ENCODE results near the gene FOXC1.

The FOXC1 gene

GRCh38 chr6:1621070-1621701 is 11.5 kb downstream of the FOXC1 start:
- no peaks in the 10 kb centered on the region for H3K9me3 ChIP-seq (ENCODE audit: control insufficient read depth, insufficient read depth, low read depth, low read length)
- H3K9ac ChIP-seq (ENCODE audit: low read length): no peak overlapping the region
- H3K36me3 ChIP-seq (ENCODE audit: control insufficient read depth, insufficient read depth, low read length): no peaks in the 10 kb centered on the region
- H3K27ac ChIP-seq (ENCODE audit: low read depth, low read length): no peak overlapping the region
- H3K27me3 ChIP-seq (ENCODE audit: control insufficient read depth, insufficient read depth, low read length): peaks cover 100% of the 10 kb centered on the region
- H3K4me3 ChIP-seq (ENCODE audit: low read depth, low read length): 0 out of 2 replicates have a peak overlapping the region, but pooled peaks have one; percentile 65
- H3K4me1 ChIP-seq (ENCODE audit: control insufficient read depth, insufficient read depth, low read length): peaks cover 41% of the 10 kb centered on the region

GRCh38 chr6:1622220-1622850 is 12.6 kb downstream of the FOXC1 start:
- Histone ChIP-seq H3K27me3 (ENCODE audit: control insufficient read depth, insufficient read depth, low read length) (peaks cover 100% of the 10 kb centered on the region), H3K36me3 (ENCODE audit: control insufficient read depth, insufficient read depth, low read length) (no peaks in the 10 kb centered on the region), H3K4me1 (ENCODE audit: control insufficient read depth, insufficient read depth, low read length) (peaks cover 34% of the 10 kb centered on the region), H3K4me3 (ENCODE audit: low read depth, low read length) (no peak overlapping the region), H3K9ac (ENCODE audit: low read length) (no peak overlapping the region), H3K27ac (ENCODE audit: low read depth, low read length) (no peak overlapping the region), H3K9me3 (ENCODE audit: control insufficient read depth, insufficient read depth, low read depth, low read length) (no peaks in the 10 kb centered on the region)

DNA sequence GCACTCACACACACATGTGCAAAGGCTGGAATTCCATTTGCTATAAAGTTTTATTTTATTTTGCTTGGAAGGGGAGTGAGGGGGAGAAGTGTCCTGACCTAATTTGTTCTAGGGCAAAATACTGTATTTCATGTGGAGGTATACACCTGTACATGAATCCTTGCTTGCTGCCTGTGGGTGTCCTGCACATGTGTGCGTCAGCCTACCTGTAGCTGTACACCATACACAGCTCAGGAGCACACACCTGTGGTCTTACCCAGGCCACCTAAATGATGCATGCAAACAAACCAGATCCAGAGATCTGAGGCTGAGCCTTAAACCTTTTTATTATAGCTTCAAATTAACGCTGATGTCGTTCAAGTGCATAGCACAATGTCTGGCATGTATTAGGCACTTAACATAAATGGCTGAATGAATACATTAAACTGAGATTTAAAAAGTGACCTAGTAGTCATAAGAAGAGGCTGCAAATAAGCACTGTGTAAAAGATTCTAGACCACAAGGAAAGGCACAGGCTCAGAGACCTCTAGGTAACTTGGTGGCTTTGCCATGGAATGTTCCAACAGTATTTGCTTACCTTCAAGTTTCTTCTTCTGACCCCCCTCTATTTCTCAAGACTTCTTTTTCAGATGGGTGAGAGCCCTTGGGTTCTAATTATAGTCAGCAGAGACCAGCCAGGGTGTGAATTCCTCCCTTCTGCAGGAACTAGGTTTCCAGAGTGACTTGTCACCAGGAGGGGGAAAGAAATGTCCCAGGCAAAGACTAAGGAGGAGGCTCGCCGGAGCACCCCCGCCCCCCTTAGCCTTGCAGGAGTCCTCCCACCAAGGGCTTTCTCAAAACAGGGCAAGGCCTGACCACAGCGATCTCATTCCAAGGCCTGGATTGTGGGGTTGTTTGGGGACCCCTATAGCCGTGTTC is 13.4 kb downstream of the FOXC1 start:
- Histone ChIP-seq H3K27me3 (ENCODE audit: control insufficient read depth, insufficient read depth, low read length) (peaks cover 100% of the 10 kb centered on the region), H3K4me1 (ENCODE audit: control insufficient read depth, insufficient read depth, low read length) (peaks cover 33% of the 10 kb centered on the region), H3K27ac (ENCODE audit: low read depth, low read length) (no peak overlapping the region), H3K9me3 (ENCODE audit: control insufficient read depth, insufficient read depth, low read depth, low read length) (no peaks in the 10 kb centered on the region), H3K36me3 (ENCODE audit: control insufficient read depth, insufficient read depth, low read length) (no peaks in the 10 kb centered on the region), H3K4me3 (ENCODE audit: low read depth, low read length) (peak overlapping the region; percentile 55), H3K9ac (ENCODE audit: low read length) (no peak overlapping the region)

- peaks cover 100% of the 10 kb centered on the region for H3K27me3 ChIP-seq (ENCODE audit: control insufficient read depth, insufficient read depth, low read length)
- H3K4me1 ChIP-seq (ENCODE audit: control insufficient read depth, insufficient read depth, low read length): peaks cover 31% of the 10 kb centered on the region
Observed at GRCh38 chr6:1623769-1624057, 14.0 kb downstream of the FOXC1 start.

GRCh38 chr6:1624058-1624850 is 14.5 kb downstream of the FOXC1 start:
- Histone ChIP-seq H3K4me3 (ENCODE audit: low read depth, low read length) (peak overlapping the region; percentile 55), H3K9ac (ENCODE audit: low read length) (peak overlapping the region; percentile 14), H3K9me3 (ENCODE audit: control insufficient read depth, insufficient read depth, low read depth, low read length) (no peaks in the 10 kb centered on the region), H3K4me1 (ENCODE audit: control insufficient read depth, insufficient read depth, low read length) (peaks cover 30% of the 10 kb centered on the region), H3K27ac (ENCODE audit: low read depth, low read length) (no peak overlapping the region), H3K27me3 (ENCODE audit: control insufficient read depth, insufficient read depth, low read length) (peaks cover 100% of the 10 kb centered on the region), H3K36me3 (ENCODE audit: control insufficient read depth, insufficient read depth, low read length) (no peaks in the 10 kb centered on the region)

More at GRCh38 chr6:1623769-1624057, 14.0 kb downstream of the FOXC1 start:
- Histone ChIP-seq H3K9ac (ENCODE audit: low read length) (peak overlapping the region; percentile 14), H3K27ac (ENCODE audit: low read depth, low read length) (no peak overlapping the region), H3K4me3 (ENCODE audit: low read depth, low read length) (peak overlapping the region; percentile 55), H3K36me3 (ENCODE audit: control insufficient read depth, insufficient read depth, low read length) (no peaks in the 10 kb centered on the region), H3K9me3 (ENCODE audit: control insufficient read depth, insufficient read depth, low read depth, low read length) (no peaks in the 10 kb centered on the region)

GRCh38 chr6:1624851-1625781 is 15.4 kb downstream of the FOXC1 start:
- Histone ChIP-seq H3K36me3 (ENCODE audit: control insufficient read depth, insufficient read depth, low read length) (no peaks in the 10 kb centered on the region), H3K27ac (ENCODE audit: low read depth, low read length) (no peak overlapping the region), H3K4me3 (ENCODE audit: low read depth, low read length) (peak overlapping the region; percentile 55), H3K9me3 (ENCODE audit: control insufficient read depth, insufficient read depth, low read depth, low read length) (no peaks in the 10 kb centered on the region), H3K9ac (ENCODE audit: low read length) (peak overlapping the region; percentile 67), H3K4me1 (ENCODE audit: control insufficient read depth, insufficient read depth, low read length) (peaks cover 32% of the 10 kb centered on the region), H3K27me3 (ENCODE audit: control insufficient read depth, insufficient read depth, low read length) (peaks cover 97% of the 10 kb centered on the region)

- Histone ChIP-seq H3K4me1 (ENCODE audit: control insufficient read depth, insufficient read depth, low read length) (peaks cover 38% of the 10 kb centered on the region), H3K27ac (ENCODE audit: low read depth, low read length) (no peak overlapping the region), H3K9ac (ENCODE audit: low read length) (no peak overlapping the region), H3K36me3 (ENCODE audit: control insufficient read depth, insufficient read depth, low read length) (no peaks in the 10 kb centered on the region), H3K27me3 (ENCODE audit: control insufficient read depth, insufficient read depth, low read length) (peaks cover 89% of the 10 kb centered on the region), H3K4me3 (ENCODE audit: low read depth, low read length) (no peak overlapping the region), H3K9me3 (ENCODE audit: control insufficient read depth, insufficient read depth, low read depth, low read length) (no peaks in the 10 kb centered on the region)
Observed at GRCh38 chr6:1625794-1626435, 16.2 kb downstream of the FOXC1 start.

- H3K9me3 ChIP-seq (ENCODE audit: control insufficient read depth, insufficient read depth, low read depth, low read length): no peaks in the 10 kb centered on the region
- H3K36me3 ChIP-seq (ENCODE audit: control insufficient read depth, insufficient read depth, low read length): no peaks in the 10 kb centered on the region
- no peak overlapping the region for H3K9ac ChIP-seq (ENCODE audit: low read length)
- peaks cover 83% of the 10 kb centered on the region for H3K27me3 ChIP-seq (ENCODE audit: control insufficient read depth, insufficient read depth, low read length)
- no peak overlapping the region for H3K27ac ChIP-seq (ENCODE audit: low read depth, low read length)
- H3K4me1 ChIP-seq (ENCODE audit: control insufficient read depth, insufficient read depth, low read length): peaks cover 35% of the 10 kb centered on the region
- no peak overlapping the region for H3K4me3 ChIP-seq (ENCODE audit: low read depth, low read length)
Observed at GRCh38 chr6:1626481-1626880, 16.8 kb downstream of the FOXC1 start.

DNA sequence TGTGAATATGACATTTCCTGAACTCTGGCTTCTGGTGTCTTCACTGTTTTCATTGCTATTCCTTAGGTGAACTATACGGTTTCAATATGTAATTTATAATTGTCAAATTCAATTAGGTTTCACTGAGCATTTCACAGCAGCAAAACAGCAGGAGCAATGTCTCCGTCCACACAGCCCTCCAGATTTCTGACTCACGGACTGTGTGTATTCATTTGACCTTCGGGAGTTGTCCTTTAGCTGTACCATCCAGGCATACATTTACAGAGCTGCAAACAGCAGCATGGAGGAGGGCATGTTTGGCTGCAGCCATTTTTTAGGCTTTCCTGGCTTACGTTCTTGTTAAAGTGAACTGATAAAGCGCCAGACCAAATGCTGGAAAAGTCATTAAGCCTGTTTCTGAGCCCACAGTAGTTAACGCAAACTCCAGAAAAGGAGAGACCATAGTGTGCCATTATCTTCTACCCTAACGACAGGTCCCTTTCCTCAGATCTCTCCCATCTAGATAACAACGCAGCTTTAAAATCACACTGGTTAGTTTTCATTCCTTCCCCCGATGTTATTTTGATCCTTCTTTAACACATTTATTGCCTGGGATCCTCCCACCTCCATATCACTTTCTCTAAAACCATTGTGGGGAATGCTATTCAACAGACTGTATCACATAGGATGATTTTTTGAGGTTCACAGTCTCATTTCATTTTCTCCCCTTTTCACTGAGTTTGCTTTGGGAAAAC is 18.3 kb downstream of the FOXC1 start:
- peaks cover 34% of the 10 kb centered on the region for H3K4me1 ChIP-seq (ENCODE audit: control insufficient read depth, insufficient read depth, low read length)
- no peaks in the 10 kb centered on the region for H3K36me3 ChIP-seq (ENCODE audit: control insufficient read depth, insufficient read depth, low read length)
- no peak overlapping the region for H3K27ac ChIP-seq (ENCODE audit: low read depth, low read length)
- no peak overlapping the region for H3K9ac ChIP-seq (ENCODE audit: low read length)
- H3K4me3 ChIP-seq (ENCODE audit: low read depth, low read length): no peak overlapping the region
- H3K9me3 ChIP-seq (ENCODE audit: control insufficient read depth, insufficient read depth, low read depth, low read length): no peaks in the 10 kb centered on the region
- peaks cover 68% of the 10 kb centered on the region for H3K27me3 ChIP-seq (ENCODE audit: control insufficient read depth, insufficient read depth, low read length)
